CD4-positive, alpha-beta T cell treated with Interleukin-12 subunit alpha and Interleukin-12 subunit beta, for 1 hour (primary cell): ENCODE results near the gene CLEC4E.
"Not testable (repeated sequence)": the region's sequence is repeated elsewhere in the genome, so short reads cannot be mapped to it uniquely, and the experiment has no call there.

ENCODE experiments used
- DNase-seq: peaks from one replicate; pipeline ENCODE4 v3.0.0-alpha.2; 2020

The CLEC4E gene

GRCh38 chr12:8532045-8532444, 8.7 kb downstream of the CLEC4E start:
- DNase-seq = no peak

GRCh38 chr12:8527250-8528130, 13.2 kb downstream of the CLEC4E start:
- DNase-seq = no peak

DNA sequence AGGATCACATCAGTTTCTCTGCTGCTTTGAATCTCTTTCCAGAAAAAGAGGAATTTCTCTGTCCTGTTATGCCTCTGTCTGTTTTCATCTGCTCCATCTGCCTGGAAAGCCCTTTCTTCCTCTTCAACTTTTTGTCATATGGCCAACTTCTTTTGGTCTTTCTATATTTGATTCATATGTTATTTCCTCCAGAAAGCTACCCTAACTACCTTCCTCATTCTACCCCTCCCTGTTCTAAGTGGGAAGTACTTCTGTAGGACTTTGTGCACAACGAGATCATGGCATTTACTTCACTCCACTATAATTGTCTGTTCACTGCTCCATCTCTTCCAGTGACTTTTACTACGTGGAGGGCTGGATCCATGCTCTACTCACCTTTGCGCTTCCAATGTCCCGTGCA, 21.5 kb downstream of the CLEC4E start:
- no peak for DNase-seq

- DNase-seq = no peak
Measured at GRCh38 chr12:8517971-8518370, 22.7 kb downstream of the CLEC4E start.

DNA sequence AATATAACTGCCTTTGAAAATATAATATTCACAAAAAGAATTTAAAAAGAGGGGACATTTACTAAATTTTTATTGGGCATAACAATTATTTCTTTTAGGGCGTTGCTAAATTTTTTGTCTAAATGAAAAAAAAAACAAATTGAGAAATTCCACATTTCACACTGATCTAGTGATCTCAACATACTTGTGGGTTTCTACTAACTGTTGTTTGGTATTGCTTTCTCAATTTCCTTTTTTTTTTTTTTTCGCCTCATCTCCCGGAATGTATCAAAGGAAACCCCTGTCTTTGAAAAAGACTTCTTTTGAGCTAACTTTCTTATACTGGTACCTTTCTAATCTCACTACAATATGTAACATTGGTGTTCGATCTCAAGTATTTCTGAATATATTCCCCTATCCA, 27.4 kb downstream of the CLEC4E start, which contains the start of gene CLEC4D:
Gene CLEC4D (plus strand): TSS at position 248 of the 400 bp plus-strand sequence. CDS start 230 bp downstream, outside the sequence.
- DNase-seq = no peak

GRCh38 chr12:8508910-8509841, 31.5 kb downstream of the CLEC4E start:
- DNase-seq = no peak

DNA sequence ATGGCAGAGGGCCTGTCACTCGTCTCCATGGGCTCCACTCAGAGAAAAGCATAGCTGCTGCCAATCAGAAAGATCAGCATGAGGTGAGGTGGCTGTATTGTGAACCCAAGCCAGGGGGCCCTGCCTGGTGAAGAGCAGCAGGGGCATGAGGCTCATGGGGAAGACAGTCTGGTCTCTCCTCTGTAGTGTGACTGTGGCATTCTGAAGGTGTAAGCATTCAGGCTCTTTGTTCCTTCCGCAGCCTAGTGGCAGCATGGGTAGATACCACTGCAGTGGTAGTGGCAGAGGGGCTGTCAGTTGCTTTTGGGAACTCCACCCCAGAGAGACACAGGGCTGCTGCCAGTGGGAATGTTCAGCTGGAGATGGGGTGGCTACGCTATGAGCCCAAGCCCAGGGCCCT, 32.5 kb downstream of the CLEC4E start:
- no peak for DNase-seq

DNA sequence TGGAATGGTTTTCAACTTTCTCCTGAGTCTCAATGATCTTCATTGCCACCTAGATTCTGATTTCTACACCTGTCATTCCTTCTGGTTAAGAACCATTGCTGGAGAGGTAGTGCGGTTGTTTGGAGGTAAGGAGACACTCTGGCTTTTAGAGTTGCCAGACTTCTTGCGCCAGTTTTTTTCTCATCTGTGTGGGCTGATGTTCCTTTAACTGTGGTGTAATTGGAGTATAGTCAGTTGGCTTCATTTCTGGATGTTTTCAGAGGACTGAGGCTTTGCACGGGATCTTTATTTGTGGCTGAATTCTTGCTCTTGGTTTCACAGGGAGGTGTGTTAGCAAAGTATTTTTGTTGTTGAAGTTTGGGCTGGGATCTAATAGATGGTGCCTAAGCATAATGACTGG, 33.1 kb downstream of the CLEC4E start:
- no peak for DNase-seq

GRCh38 chr12:8504351-8504750, 36.4 kb downstream of the CLEC4E start:
- no peak for DNase-seq

DNA sequence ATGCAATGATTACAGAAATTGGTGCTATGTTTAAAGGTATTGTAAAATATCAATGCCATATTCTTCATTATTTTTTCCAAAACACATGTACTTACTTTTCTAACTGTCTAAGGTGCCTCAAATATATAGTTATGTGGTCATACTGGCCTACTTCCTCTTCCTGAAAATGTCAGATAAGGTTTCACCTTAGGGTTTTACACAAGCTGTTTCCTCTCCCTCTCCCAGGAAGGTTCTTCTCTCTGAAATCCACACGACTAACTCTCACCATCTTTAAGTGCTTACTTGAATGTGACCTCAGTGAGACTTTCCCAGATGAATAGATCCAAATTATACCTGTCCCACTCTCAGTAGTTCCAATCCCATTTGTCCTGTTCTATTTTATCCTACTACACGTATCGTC, 39.0 kb downstream of the CLEC4E start:
- DNase-seq = no peak

DNA sequence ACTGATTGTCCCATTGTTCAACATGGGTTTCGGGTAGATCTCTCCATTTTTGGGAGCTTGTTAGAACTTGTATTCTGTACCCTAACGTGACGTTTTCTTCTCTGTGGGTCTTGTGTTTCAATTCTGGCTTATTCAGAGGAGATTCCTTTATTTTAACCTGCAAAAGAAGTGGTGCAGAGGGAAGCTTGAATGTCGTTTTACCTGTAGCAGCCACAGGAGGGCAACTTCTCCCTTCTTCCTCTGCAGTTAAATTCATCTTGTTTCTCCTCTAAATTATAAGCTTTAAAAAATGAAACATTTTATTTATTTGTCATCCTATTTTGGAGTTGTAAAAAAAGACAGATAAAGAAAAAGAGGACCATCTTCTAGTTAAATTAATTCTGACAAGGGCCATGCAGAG, 41.1 kb downstream of the CLEC4E start:
- DNase-seq = no peak

GRCh38 chr12:8496074-8496473, 44.6 kb downstream of the CLEC4E start:
- DNase-seq = not testable (repeated sequence)

DNA sequence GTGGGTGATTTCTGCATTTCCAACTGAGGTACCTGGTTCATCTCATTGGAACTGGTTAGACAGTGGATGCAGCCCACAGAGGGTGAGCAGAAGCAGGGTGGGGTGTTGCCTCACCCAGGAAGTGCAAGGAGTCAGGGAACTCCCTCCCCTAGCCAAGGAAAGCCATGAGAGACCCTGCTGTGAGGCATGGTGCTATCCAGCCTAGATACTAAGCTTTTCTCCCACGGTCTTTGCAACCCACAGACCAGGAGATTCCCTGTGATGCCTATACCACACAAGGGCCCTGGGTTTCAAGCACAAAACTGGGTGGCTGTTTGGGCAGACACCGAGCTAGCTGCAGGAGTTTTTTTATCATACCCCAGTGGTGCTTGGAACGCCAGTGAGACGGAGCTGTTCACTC, 45.0 kb downstream of the CLEC4E start:
- not testable (repeated sequence) for DNase-seq

DNA sequence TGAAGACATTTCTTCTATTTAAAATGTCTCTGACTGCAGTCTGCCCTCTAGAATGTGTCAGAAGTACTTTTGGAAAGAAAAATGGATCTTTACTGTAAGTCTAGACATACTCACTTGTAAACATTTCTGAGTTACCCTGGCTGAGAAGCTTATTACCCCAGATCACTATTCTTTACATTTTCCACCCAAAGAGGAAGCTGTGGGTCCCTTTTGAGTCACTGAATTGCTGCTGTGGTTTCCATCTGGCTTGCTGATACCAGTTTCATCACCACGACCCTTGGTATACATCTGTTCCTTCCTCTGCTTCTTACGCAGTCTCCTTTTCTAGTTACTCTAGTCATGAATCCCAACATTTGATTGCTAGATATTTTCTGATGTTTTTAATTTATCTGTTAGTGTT, 47.6 kb downstream of the CLEC4E start:
- peak; percentile 37 for DNase-seq

DNA sequence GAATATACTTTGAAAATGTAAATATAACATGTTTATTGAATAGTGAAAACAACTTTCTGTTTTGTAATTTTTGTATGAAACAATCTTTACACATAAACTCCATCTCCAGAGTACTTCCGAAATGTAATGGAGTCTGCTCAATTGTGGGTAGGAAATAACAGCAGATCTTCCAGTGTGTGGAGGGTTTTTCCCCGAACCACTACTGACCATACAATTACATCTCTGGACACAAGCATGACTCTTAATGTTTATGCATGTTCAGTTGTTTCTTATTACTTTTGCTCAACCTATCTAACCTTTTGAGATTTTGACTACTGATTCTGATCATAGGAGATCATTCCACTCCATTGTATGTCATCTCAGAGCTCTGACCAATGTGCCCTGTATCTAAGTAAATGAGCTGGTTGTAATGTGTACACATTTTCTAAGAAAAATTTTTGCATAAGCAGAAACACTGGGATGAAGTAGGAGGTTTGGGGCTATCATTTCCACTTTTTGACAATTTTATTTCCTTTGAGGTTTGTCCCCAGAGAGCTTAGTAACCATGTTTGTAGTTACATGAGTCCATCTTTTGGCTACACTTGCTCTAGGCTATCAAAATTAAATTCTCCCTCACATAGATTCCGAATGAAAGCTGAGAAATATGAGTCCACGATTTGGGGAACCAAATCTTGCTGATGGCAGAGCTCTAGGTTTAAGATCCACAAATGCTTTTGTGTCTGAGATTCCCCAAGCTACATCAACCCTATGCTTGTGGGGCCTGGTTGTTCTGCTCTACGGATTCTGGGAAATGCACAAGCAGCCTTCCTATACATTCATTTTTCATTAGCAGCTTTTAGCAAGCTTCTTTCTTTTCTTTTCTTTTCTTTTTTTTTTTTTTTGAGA, 48.8 kb downstream of the CLEC4E start:
- no peak for DNase-seq
